HG03460 (cell line): ENCODE data around the gene MCM10.
"Not testable (repeated sequence)": the region's sequence is repeated elsewhere in the genome, so short reads cannot be mapped to it uniquely, and the experiment has no call there.

ENCODE experiments used
- ATAC-seq: cut with Tn5 transposase; IDR thresholded peaks from one replicate; pipeline ENCODE4 v1.9.1; 2021; ENCODE audit not compliant: unreplicated experiment

MCM10 gene

DNA sequence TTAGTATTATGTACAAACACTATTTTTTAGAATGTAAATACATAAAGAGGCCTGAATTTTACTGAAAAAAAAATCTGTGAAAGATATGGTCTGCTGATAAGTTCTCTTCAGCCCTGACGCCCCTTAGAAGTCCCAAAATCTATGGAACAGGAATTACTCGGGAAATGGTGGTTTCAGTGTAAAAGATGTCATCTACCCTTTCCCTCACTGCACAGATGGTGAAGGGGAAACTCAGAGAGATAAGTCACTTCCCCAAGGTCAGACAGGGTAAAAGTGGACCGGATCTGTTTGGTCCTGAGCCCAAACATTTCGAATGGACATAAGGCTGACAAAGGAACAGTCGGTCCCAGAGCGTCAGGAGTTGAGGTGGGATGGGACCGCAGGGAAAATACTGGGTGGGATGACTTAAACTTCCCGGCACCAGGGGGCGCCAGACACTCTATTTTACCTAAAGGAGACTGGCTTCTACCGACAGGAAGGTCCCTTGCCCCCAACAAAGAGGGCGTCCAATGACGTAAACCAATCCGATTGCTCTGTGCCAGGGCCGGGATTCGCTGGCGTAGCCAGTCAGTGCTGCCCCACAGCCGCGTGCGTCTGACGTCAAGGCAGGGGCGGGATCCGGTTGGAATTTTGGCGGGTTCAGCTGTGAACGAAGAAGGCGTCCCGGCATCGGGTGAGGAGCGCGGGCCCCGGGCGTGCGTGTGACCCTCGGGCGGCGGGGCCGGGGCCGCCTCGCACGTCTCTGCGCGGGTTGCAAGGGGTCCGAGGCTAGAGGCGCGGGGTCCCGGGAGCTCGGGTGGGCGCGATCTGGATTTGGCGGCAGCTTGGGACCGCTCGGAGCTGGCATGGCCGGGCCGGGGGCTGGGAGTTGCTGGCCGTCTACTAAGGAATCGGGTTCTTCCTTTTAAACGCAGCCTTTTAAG, at the start of gene MCM10:
TSS of gene MCM10 (plus strand) at position 625 of the 923 bp plus-strand sequence. CDS start 2,645 bp downstream, outside the sequence.
- ATAC-seq: peak; percentile 100

DNA sequence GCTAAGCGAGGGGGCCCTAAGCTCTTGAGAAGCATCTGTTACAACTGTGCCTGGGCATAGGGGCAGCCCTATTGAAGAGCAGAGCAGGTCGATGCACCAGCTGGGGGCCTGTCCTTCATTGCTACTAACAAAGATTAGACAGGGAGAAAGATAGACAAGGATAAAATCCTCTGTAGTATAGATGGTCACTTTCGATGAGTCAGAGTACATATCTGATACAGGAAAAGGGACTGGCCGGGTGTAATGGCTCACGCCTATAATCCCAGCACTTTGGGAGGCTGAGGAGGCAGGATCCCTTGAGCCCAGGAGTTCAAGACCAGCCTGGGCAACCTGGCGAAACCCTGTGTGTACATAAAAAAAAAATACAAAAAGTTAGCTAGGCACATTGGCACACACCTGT, 47.8 kb upstream of the MCM10 start:
- ATAC-seq: no peak

DNA sequence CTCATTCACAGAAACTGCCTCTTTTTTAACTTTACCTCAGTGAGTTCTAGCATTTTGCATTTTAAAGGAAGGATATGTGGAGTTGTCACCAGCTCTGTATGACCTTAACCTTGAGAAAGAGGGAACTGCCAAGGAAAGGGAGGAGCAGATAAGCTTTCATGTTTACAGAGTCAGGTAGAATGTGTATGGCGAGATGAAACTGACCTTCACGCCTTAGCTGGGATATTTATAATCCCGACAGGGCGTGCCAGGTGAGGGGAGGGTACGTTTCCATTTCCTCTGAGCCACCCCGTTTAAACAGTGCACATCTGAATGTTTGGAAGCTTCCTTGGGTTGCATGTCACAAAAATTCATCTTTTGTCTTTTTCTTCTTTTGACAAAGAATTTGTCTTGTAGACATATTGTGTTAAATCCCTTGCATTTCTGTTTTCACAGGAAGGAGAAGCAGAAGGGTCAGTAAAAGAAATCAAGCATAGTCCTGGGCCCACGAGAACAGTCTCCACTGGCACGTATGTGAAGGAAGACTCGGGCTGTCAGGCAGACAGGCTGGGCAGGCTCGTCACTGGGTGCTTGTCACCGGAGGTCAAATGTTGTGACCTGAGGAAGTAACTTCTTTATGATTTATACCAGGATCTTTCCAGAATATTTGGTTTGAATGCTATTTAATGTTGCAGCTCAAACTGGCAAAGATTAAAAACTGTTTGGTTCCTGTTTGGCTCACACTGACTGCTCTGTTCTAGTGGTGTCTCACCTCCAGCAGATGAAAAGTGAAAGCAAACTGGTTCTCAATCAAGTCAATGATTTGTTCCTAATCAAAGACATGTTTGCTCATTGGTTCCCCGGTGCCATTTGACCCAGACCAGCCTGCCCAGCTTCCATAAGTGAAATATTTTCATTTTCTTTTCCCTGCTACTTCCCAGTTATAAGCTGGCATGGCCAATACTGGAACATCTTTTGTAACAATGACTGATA, 45.2 kb upstream of the MCM10 start:
- ATAC-seq: no peak

DNA sequence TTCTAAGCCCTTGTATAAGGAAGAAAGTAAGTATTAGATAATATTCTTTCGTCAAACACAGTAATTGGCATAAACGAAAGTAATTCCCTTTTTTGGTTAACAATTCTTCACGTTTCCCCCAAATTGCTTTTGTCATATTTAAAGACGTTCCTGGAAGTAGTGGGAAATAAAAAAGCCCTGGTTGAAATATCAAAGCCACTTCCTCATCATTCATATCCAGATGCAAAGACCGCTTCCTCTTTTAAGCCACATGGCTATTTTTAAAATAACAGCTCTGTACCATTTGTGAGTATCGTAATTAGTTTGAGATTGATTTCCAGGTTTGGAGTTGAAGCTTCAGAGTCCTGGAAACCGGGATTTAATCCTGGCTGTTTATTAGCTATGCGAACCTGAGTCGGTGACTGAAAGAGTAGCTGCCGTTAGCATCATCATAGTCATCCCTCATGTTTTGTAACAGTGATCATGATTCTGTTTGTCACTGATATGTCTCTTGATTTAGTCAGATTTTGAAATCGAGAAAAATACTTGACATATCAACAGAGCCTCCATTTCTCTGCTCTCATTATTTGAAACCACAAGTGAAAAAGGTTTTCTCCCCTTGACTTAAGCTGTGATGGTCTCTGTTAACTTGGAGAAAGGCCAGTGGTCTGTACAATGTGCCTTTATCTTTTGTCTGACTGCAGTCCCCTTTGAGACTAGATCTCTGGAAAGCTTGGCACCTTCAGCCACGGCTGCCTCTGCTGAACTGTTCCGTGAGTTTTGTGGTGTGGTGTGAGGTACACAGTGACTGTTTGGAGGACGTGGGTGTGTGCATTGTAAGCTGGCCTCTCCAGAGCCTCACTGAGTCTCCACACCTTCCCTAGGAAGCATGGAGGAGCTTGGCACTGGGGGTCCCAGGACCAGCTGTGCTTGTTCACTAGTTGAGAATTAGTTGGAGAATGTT, 43.2 kb upstream of the MCM10 start:
- ATAC-seq: no peak

DNA sequence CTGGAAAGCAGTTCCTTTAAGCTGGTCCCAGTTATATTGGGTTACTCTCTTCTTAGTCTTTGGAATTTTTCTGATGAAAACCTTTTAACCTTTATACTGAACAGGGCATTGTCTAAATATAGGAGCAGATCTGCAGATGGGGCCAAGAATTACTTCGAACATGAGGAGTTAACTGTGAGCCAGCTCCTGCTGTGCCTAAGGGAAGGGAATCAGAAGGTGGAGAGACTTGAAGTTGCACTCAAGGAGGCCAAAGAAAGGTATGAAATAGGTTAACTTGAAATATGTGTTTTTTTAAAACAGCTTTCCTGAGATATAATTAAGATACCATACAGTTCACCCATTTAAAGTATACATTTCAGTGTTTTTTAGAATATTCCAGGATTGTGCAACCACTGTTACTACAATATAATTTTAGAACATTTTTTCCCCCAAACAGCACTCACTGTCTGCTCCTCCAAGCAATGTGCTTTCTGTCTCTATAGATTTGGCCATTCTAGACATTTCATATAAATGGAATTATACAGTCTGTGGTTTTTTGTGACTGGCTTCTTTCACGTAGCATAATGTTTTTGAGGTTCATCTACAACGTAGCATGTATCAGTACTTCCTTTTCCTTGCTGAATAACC, 42.5 kb upstream of the MCM10 start:
- no peak for ATAC-seq

DNA sequence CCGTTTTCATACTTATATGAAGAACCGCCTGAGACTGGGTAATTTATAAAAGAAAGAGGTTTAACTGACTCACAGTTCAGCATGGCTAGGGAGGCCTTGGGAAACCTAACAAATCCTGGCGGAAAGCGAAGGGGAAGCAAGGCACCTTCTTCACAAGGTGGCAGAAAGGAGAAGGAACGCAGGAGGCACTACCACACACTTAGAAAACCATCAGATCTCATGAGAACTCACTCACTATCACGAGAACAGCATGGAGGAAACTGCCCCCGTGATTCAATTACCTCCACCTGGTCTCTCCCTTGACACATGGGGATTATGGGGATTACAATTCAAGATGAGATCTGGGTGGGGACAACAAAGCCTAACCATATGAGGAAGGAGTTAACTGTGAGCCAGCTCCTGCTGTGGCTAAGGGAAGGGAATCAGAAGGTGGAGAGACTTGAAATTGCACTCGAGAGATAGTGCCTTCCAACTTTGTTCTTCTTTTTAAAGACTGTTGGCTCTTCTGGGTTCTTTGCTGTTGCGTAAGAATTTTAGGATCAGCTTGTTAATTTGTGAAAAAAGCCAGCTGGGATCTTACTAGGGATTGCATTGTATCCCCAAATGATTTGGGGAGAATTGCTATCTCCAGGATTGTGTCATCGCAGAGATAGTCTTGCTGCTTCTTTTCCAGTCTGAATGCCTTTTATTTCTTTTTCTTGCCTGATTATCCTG, 40.4 kb upstream of the MCM10 start:
- ATAC-seq: no peak

DNA sequence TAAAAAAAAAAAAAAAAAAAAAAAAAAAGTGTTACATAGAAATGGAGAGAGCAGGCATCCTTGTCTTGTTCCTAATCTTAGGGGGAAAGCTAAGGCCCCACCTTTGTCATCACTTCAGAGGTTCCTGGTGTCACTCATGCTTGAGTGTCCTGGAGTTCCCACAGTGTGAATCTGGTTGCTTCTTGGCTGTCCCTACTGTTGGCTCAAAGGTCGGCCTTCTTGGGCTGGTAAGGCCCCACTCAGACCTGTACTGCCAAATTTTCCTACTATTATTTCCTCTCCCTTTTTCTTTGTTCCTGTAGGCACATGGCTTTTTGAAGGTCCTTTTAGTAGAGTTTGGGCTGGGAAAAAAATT, 39.9 kb upstream of the MCM10 start:
- no peak for ATAC-seq

DNA sequence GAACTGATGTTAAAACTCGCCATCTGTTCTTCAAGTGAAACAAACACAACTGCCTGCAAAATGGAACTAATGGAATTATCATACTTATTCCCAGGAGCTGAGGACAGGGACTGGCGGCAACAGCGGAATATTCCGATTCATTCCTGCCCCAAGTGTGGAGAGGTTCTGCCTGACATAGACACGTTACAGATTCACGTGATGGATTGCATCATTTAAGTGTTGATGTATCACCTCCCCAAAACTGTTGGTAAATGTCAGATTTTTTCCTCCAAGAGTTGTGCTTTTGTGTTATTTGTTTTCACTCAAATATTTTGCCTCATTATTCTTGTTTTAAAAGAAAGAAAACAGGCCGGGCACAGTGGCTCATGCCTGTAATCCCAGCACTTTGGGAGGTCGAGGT, 24.7 kb upstream of the MCM10 start:
- no peak for ATAC-seq

DNA sequence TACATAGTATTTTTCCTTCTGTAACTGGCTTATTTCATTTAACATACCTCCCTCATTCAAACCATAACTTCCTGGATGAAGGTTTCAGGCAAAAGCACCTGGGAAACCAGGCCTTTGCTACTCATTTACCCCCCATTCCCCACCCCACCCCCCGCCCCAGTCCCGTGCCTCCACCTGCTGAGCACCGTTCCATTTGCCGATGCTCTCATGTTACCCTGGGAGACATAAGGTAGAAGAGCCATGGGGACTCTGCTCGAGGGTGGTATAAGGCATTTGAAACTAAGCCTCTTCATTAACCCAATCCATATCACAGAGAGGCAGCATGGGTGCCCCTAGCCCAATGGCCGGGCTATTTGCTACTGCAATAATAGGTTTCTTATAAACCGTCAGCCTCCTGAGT, 22.2 kb upstream of the MCM10 start:
- ATAC-seq: no peak

DNA sequence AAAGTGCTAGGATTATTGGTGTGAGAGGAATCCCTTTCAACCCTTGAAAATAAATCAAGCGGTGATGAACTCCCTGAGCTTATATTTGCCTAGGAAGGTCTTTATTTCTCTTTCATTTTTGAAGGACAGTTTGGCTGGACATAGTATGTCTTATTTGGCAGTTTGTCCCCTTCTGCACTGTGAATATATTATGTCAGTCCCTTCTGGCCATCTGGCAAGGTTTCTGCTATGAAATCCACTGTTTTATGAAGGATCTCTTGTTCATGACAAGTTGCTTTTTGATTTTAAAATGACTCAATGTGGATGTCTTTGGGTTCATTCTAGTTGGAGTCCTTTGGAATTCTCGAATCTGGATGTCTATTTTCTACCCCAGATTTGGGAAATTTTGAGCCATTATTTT, 21.7 kb upstream of the MCM10 start:
- no peak for ATAC-seq

DNA sequence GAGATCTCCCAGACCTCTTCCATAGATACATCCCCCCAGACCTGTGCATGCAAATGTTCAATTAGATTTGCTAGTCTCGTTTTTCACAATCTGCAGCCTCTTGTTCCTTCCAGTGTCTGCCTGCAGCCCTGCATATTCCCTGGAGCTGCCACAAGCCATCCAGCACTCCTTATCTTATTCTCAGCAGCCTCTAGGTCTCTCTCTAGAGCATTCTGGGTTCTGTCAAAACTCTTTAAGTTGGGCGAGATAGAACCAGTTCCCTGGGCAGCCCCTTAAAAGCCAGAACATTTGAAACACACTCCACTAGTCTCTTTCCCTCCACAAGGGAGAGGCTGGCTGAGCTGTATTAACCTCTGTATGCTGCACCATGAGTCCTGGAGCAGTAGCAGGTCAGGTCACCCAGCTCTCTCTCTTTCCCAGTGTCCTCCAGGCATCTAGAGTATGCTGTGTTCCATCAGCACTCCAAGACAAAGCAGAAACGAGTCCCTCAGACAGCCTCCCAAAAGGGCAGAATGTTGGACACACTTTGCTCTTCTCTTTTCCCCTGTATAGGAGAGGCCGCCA, 20.6 kb upstream of the MCM10 start:
- ATAC-seq: no peak

DNA sequence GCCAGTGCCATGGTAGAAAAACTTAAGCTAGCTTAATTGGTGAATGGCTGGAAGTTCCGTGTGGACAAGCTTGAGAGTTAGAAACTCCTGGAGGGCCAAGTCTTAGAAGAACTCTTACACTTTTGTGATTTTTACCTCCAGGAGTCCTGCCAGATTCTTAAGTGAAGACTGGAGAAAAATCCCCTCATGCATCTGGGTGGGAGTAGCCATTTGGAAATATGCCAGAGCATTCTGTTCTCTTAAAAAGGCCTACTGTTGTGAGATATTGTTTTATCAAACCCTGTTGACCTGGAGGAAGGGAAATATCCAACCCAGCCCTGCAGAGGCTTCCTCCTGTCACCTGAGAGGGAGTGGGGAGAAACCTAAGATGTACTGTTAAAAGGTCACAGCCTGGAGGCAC, 17.6 kb upstream of the MCM10 start:
- ATAC-seq: no peak

DNA sequence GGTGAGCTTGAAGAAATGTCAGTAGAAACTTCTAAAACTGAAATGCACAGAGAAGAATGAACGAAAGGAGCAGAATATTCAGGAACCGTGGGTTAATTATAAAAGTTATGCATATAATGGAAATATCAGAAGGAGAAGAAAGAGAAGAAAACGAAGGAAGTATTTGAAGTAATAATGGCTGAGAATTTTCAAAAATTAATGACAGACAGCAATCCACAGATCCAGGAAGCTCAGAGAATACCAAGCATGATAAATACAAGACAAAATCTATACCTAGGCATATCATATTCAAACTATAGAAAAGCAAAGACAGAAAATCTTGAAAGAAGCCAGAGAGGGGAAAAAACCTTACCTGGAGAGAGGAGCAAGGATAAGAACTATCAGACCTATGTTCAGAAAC, 16.5 kb upstream of the MCM10 start:
- ATAC-seq: no peak

DNA sequence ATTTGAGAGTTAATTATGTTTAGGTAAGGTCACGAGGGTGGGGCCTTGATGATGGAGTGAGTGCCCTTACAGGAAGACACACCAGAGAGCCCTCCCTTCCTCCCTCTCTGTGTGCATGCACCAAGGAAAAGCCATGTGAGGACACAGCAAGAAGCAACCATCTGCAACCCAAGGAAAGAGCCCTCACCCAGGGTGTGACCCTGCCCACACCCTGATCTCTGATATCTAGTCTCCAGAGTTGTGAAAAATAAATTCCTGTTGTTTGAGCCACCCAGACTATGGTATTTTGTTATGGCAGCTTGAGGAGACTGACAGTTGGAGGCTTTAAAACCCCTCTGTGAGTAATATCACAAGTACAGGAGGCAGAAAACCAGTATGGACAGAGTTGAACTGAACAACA, 15.0 kb upstream of the MCM10 start:
- ATAC-seq: no peak

DNA sequence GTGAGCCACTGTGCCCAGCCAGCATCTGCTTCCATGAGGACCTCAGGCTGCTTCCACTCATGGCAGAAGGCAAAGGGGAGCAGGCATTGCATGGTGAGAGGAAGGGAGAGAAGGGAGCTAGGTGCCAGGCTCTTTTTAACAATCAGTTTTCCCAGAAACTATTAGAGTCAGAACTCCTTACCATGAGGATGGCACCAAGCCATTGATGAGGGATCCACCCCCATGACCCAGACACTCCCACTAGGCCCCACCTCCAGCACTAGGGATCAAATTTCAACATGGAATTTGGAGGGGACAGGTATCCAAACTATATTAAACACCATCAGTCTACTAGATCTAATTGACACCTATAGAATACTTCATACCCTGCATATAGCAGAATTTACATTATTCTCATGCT, 14.2 kb upstream of the MCM10 start:
- no peak for ATAC-seq

DNA sequence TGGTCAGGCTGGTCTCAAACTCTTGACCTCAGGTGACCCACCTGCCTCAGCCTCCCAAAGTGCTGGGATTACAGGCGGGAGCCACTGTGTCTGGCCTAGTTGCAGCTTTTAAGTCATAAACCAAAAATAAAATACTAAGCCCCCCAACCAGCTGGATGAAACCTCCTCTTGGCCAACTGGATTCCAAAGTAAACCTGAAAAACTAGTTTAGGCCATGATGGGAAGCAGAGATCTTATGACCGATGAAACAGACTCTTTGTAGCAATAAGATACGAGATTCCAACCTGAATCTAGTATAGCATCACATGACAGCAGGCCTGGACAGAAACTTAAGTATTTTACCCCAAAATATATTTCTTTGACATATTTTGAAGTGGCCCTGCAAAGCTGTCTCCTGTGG, 9.1 kb upstream of the MCM10 start:
- ATAC-seq: no peak

DNA sequence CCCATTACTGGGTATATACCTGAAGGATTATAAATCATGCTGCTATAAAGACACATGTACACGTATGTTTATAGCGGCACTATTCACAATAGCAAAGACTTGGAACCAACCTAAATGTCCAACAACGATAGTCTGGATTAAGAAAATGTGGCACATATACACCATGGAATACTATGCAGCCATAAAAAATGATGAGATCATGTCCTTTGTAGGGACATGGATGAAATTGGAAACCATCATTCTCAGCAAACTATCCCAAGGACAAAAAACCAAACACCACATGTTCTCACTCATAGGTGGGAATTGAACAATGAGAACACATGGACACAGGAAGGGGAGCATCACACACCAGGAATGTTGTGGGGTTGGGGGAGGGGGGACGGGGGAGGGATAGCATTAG, 5.5 kb upstream of the MCM10 start:
- ATAC-seq: not testable (repeated sequence)

DNA sequence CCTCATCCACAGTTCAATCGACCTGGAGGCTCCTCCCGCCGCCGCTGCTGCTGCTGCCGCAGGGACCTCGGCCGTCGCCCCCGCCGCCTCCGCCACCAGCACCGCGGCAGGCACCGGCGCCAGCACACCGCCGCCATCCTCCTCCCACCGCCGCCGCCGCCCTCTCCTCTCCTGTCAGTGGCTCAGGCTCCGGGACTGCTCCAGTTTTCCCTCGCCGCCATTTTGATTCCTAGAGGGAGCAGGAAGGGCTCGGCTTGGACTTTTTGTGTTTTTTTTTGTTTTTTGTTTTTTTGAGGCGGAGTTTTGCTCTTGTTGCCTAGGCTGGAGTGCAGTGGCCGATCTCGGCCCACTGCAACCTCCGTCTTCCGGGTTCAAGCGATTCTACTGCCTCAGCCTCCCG, 3.0 kb upstream of the MCM10 start:
- ATAC-seq: no peak

DNA sequence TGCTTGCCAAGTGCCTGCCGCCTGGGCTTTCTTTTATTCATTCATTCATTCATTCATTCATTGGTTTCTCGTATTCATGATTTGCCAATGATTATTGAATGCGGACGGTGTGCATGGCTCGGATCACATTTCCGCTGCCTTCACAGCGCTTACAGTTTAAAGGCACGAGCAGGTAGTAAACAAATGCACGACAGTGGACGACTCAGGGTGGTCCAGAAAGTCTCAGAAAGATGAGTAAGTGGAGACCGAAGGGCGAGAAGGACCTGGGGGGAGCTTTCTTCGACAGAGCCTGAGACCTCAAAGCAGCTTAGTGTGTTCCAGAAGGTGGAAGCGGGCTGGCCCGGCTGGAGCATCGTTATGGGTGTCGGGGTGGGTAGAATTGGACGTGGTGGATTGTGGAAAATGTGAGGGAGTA, 506 bp downstream of the MCM10 start:
- peak; percentile 2 for ATAC-seq
